ENCODE results near the gene GLS. TPM values are rescaled to one million over a fixed set of nuclear protein-coding genes. Genes with fewer than 3 reads are reported as not detected.

Gene GLS
- total RNA-seq, 4 donors from 2014 or later = 12.4 to 32.6 (median 21.8) TPM

DNA sequence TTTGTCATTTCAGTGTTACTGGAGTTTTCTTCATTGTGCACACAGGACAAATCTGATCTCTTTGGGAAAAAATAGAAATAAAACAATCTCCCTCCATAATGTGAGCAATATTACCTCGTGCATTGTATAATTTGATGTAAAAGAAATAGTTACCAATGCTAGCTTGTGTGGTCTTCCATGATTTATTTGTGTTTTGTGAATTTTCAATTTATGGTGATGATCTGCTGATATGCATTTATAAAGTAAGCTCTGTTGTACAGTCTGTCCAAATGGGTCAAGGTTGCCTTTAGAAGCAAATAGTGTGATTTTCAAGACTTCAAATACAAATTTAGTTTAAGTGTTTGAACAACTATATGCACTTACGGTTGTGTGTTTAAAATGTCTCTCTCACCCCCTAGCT is 82.5 kb downstream of the GLS start:
- H3K9me3 ChIP-seq = no peaks in the 10 kb centered on the region
- DNase-seq (no peak), ATAC-seq (no peak)
- H3K36me3 ChIP-seq = peaks cover 0 to 37% of the 10 kb centered on the region in 2 donors
- in situ Hi-C loops (cut with MboI; ENCODE audit: low sequenced_read_pairs in 4 of 4) (no loop called here), intact Hi-C loops (cut with DNase I; ENCODE audit: low total_unique reads) (no loop called here)
- peaks cover 0 to 5% of the 10 kb centered on the region in 2 donors for H3K4me1 ChIP-seq
- H3K4me3 ChIP-seq = no peak overlapping the region
- H3K27me3 ChIP-seq = no peaks in the 10 kb centered on the region
- TF ChIP-seq, protein P1, sequence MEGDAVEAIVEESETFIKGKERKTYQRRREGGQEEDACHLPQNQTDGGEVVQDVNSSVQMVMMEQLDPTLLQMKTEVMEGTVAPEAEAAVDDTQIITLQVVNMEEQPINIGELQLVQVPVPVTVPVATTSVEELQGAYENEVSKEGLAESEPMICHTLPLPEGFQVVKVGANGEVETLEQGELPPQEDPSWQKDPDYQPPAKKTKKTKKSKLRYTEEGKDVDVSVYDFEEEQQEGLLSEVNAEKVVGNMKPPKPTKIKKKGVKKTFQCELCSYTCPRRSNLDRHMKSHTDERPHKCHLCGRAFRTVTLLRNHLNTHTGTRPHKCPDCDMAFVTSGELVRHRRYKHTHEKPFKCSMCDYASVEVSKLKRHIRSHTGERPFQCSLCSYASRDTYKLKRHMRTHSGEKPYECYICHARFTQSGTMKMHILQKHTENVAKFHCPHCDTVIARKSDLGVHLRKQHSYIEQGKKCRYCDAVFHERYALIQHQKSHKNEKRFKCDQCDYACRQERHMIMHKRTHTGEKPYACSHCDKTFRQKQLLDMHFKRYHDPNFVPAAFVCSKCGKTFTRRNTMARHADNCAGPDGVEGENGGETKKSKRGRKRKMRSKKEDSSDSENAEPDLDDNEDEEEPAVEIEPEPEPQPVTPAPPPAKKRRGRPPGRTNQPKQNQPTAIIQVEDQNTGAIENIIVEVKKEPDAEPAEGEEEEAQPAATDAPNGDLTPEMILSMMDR (IDR thresholded peaks at IDR 0.05 in 4 of 5, conservative IDR thresholded peaks at IDR 0.05 in 1 of 5) = no peak
- no peak for TF ChIP-seq POLR2A (IDR thresholded peaks at IDR 0.05)
- H3K27ac ChIP-seq = no peak overlapping the region

DNA sequence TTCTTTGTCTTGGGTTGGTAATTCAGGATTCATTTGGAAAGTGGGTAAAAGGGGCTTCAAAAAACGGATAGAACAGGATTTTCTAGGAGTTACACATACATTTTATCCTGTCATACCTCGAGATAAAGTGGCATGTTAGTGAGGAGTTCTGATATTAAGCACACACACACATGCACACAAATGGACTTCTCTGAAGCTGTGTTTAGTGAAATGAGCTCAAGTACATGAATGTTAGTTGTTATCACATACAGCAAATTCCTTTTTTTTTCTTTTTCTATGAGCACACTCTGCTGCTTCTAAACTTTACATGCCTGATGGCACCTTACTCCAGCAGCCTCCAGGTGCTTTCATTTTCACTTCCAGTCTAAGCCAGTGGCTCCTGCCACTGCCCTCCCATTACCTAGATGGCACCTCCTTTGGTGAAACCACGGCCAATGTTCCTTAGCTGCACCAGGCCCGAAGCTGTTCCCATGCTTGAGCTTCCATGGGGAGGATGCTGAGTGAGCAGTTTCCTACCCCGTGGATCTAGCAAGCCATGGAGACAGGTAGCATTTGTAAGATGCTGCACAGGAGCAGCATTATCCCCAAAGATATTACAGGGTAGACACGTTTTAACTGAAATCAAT is 83.7 kb downstream of the GLS start:
- no peak for ATAC-seq
- H3K27me3 ChIP-seq = no peaks in the 10 kb centered on the region
- H3K36me3 ChIP-seq = peaks cover 0 to 48% of the 10 kb centered on the region in 2 donors
- DNase-seq = no peak
- intact Hi-C loops (cut with DNase I; ENCODE audit: low total_unique reads) (no loop called here), in situ Hi-C loops (cut with MboI; ENCODE audit: low sequenced_read_pairs in 4 of 4) (no loop called here)
- no peak overlapping the region for H3K4me3 ChIP-seq
- H3K9me3 ChIP-seq = no peaks in the 10 kb centered on the region
- TF ChIP-seq, protein P1 (IDR thresholded peaks at IDR 0.05 in 4 of 5, conservative IDR thresholded peaks at IDR 0.05 in 1 of 5) = no peak
- no peak for TF ChIP-seq POLR2A (IDR thresholded peaks at IDR 0.05)
- H3K4me1 ChIP-seq = peaks cover 0 to 5% of the 10 kb centered on the region in 2 donors
- no peak overlapping the region for H3K27ac ChIP-seq

DNA sequence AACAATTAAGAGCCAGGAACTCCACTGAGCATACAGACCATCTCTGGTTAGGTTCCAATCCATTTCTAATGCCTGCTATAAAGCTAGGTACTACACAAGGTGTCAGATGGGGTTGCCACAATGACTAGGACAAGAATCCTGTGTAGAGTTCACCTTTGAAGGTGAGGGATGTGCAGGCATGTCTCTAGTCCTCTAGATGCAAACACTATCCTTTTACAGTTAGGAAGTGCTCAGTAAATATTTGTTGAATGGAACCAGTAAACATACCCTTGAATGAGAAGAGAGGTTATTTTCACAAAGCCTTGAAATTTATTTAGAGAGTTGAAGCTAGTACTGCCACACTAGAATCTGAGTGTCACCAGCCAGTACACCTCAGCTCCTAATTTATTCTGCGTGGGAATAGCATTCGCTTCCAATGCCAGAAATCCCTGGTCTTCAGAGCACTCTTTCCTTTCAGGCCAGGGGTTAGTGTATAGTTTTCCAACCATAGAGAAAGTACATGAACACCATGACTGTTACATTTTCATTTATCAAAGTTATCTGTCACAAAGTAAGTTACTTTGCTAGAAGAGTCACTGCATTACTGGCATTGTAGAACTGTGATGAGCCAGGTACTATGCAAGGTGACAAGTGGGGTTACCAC is 85.1 kb downstream of the GLS start:
- Histone ChIP-seq H3K9me3 (no peaks in the 10 kb centered on the region), H3K27me3 (no peaks in the 10 kb centered on the region), H3K4me1 (peaks cover 0 to 5% of the 10 kb centered on the region in 2 donors), H3K4me3 (no peak overlapping the region), H3K27ac (no peak overlapping the region), H3K36me3 (peaks cover 0 to 62% of the 10 kb centered on the region in 2 donors)
- intact Hi-C loops (cut with DNase I; ENCODE audit: low total_unique reads) = no loop called here
- ATAC-seq = no peak
- in situ Hi-C loops (cut with MboI; ENCODE audit: low sequenced_read_pairs in 4 of 4) = no loop called here
- no peak for TF ChIP-seq POLR2A (IDR thresholded peaks at IDR 0.05)
- TF ChIP-seq, protein P1 (IDR thresholded peaks at IDR 0.05 in 4 of 5, conservative IDR thresholded peaks at IDR 0.05 in 1 of 5) = no peak
- DNase-seq = no peak

DNA sequence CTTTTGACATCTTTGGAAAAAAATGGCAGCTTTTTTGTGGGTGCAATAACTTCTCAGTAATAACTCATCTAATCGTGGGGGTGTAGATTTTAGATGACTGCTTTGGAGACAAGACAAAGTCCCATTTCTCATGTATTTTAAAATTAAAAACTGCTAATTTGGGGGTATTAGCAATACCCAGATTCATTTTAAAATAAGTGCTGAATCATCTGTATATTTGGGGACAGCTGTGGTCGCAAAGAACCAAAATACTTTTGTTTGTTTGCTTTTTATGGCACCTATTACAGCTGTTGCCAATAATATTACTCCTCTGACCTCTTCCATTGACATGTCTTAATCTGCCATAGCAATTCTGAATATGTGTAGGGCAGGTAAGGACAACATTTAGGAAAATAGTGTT is 87.9 kb downstream of the GLS start:
- H3K36me3 ChIP-seq = peaks cover 0 to 74% of the 10 kb centered on the region in 2 donors
- no peaks in the 10 kb centered on the region for H3K9me3 ChIP-seq
- no peaks in the 10 kb centered on the region for H3K4me1 ChIP-seq
- intact Hi-C loops (cut with DNase I; ENCODE audit: low total_unique reads) = no loop called here
- DNase-seq (no peak), ATAC-seq (no peak)
- H3K27ac ChIP-seq = no peak overlapping the region
- in situ Hi-C loops (cut with MboI; ENCODE audit: low sequenced_read_pairs in 4 of 4) = no loop called here
- H3K27me3 ChIP-seq = no peaks in the 10 kb centered on the region
- no peak overlapping the region for H3K4me3 ChIP-seq
- TF ChIP-seq, protein P1 (IDR thresholded peaks at IDR 0.05 in 4 of 5, conservative IDR thresholded peaks at IDR 0.05 in 1 of 5) = no peak
- no peak for TF ChIP-seq POLR2A (IDR thresholded peaks at IDR 0.05)

All from gastrocnemius medialis (tissue), 4 donors.